Measurements from ENCODE around the gene CD48. TPM values are rescaled to one million over a fixed set of nuclear protein-coding genes. Genes with fewer than 3 reads are reported as not detected.
"Not testable (repeated sequence)": the region's sequence is repeated elsewhere in the genome, so short reads cannot be mapped to it uniquely, and the experiment has no call there.

Gene CD48
- total RNA-seq, 2 experiments from 2014 or later: 387 to 395 TPM

GRCh38 chr1:160653620-160654016 lies 58.0 kb downstream of the CD48 start:
- H3K9me3 Mint-ChIP-seq: no peaks in the 10 kb centered on the region
- H3K27me3 Mint-ChIP-seq: no peaks in the 10 kb centered on the region
- TF ChIP-seq, protein P1, sequence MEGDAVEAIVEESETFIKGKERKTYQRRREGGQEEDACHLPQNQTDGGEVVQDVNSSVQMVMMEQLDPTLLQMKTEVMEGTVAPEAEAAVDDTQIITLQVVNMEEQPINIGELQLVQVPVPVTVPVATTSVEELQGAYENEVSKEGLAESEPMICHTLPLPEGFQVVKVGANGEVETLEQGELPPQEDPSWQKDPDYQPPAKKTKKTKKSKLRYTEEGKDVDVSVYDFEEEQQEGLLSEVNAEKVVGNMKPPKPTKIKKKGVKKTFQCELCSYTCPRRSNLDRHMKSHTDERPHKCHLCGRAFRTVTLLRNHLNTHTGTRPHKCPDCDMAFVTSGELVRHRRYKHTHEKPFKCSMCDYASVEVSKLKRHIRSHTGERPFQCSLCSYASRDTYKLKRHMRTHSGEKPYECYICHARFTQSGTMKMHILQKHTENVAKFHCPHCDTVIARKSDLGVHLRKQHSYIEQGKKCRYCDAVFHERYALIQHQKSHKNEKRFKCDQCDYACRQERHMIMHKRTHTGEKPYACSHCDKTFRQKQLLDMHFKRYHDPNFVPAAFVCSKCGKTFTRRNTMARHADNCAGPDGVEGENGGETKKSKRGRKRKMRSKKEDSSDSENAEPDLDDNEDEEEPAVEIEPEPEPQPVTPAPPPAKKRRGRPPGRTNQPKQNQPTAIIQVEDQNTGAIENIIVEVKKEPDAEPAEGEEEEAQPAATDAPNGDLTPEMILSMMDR (IDR thresholded peaks at IDR 0.05): no peak
- no peak overlapping the region for H3K4me3 Mint-ChIP-seq
- peaks cover 48% of the 10 kb centered on the region for H3K4me1 ChIP-seq (ENCODE audit: insufficient read depth, low read length)
- H3K4me1 Mint-ChIP-seq (ENCODE audit: low read depth): peaks cover 82% of the 10 kb centered on the region
- H3K27ac ChIP-seq (ENCODE audit: low read depth in 1 of 2, low read length in 2 of 2): no peak overlapping the region
- no peaks in the 10 kb centered on the region for H3K36me3 ChIP-seq (ENCODE audit: insufficient read depth, low read length)
- H3K36me3 Mint-ChIP-seq (ENCODE audit: low read depth): no peaks in the 10 kb centered on the region
- ATAC-seq (ENCODE audit: poor library complexity) (no peak), DNase-seq (no peak)
- H3K27ac Mint-ChIP-seq: peak overlapping the region; percentile 93
- H3K27me3 ChIP-seq (ENCODE audit: control insufficient read depth in 1 of 2, insufficient read depth in 2 of 2, low read length in 2 of 2): no peaks in the 10 kb centered on the region
- POLR2A ChIA-PET: no interaction called here
- intact Hi-C loops (cut with DNase I, micrococcal nuclease): no loop called here
- H3K4me3 ChIP-seq (ENCODE audit: low read length): no peak overlapping the region
- CTCF ChIA-PET: no interaction called here
- no peaks in the 10 kb centered on the region for H3K9me3 ChIP-seq (ENCODE audit: control insufficient read depth in 1 of 2, insufficient read depth in 1 of 2, low read length in 2 of 2)

GRCh38 chr1:160652924-160653619 lies 58.5 kb downstream of the CD48 start:
- peaks cover 43% of the 10 kb centered on the region for H3K4me1 ChIP-seq (ENCODE audit: insufficient read depth, low read length)
- POLR2A ChIA-PET: no interaction called here
- peak overlapping the region; percentile 93 for H3K27ac Mint-ChIP-seq

DNA sequence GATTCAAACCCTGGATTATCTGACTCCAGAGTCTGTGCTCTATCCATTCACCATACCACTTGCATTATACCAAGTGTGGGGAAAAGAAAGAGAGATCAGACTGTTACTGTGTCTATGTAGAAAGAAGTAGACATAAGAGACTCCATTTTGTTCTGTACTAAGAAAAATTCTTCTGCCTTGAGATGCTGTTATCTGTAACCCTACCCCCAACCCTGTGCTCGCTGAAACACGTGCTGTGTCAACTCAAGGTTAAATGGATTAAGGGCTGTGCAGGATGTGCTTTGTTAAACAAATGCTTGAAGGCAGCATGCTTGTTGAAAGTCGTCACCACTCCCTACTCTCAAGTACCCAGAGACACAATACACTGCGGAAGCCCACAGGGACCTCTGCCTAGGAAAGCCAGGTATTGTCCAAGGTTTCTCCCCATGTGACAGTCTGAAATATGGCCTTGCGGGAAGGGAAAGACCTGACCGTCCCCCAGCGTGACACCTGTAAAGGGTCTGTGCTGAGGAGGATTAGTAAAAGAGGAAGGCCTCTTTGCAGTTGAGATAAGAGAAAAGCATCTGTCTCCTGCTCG lies 59.5 kb downstream of the CD48 start:
- POLR2A ChIA-PET: interaction anchor here (0.6 to 1.9 kb wide), 5 partner anchors 12 to 1276 kb away, joined by 3 to 13 read pairs (median 4); no protein-coding TSS in a partner anchor
- ATAC-seq (ENCODE audit: poor library complexity); H3K4me3 ChIP-seq (ENCODE audit: low read length); H3K36me3 Mint-ChIP-seq (ENCODE audit: low read depth); CTCF ChIA-PET; H3K9me3 ChIP-seq (ENCODE audit: control insufficient read depth in 1 of 2, insufficient read depth in 1 of 2, low read length in 2 of 2); H3K27ac ChIP-seq (ENCODE audit: low read depth in 1 of 2, low read length in 2 of 2); H3K36me3 ChIP-seq (ENCODE audit: insufficient read depth, low read length); H3K27me3 Mint-ChIP-seq; H3K9me3 Mint-ChIP-seq; intact Hi-C loops (cut with DNase I, micrococcal nuclease); H3K27me3 ChIP-seq (ENCODE audit: control insufficient read depth in 1 of 2, insufficient read depth in 2 of 2, low read length in 2 of 2): not testable (repeated sequence)
- H3K4me1 Mint-ChIP-seq (ENCODE audit: low read depth): peaks cover 82% of the 10 kb centered on the region
- H3K4me1 ChIP-seq (ENCODE audit: insufficient read depth, low read length): peaks cover 43% of the 10 kb centered on the region
- H3K27ac Mint-ChIP-seq: peak overlapping the region; percentile 93
- H3K4me3 Mint-ChIP-seq: peak overlapping the region; percentile 36
- DNase-seq: peak in 2 of 14 experiments; percentile 24 to 32

More at GRCh38 chr1:160652924-160653619, 58.5 kb downstream of the CD48 start:
- no peaks in the 10 kb centered on the region for H3K9me3 Mint-ChIP-seq
- TF ChIP-seq, protein P1 (IDR thresholded peaks at IDR 0.05): no peak
- Histone ChIP-seq H3K27ac (ENCODE audit: low read depth in 1 of 2, low read length in 2 of 2) (no peak overlapping the region), H3K36me3 (ENCODE audit: insufficient read depth, low read length) (no peaks in the 10 kb centered on the region), H3K4me3 (ENCODE audit: low read length) (no peak overlapping the region), H3K27me3 (ENCODE audit: control insufficient read depth in 1 of 2, insufficient read depth in 2 of 2, low read length in 2 of 2) (no peaks in the 10 kb centered on the region), H3K9me3 (ENCODE audit: control insufficient read depth in 1 of 2, insufficient read depth in 1 of 2, low read length in 2 of 2) (no peaks in the 10 kb centered on the region)
- H3K36me3 Mint-ChIP-seq (ENCODE audit: low read depth): no peaks in the 10 kb centered on the region
- no peaks in the 10 kb centered on the region for H3K27me3 Mint-ChIP-seq
- intact Hi-C loops (cut with DNase I, micrococcal nuclease): no loop called here
- CTCF ChIA-PET: no interaction called here
- peaks cover 82% of the 10 kb centered on the region for H3K4me1 Mint-ChIP-seq (ENCODE audit: low read depth)
- DNase-seq (no peak), ATAC-seq (ENCODE audit: poor library complexity) (no peak)
- H3K4me3 Mint-ChIP-seq: no peak overlapping the region

Data from CD4-positive, alpha-beta T cell (primary cell).